ENCODE measurements around the gene OXER1.

The OXER1 gene

GRCh38 chr2:42748840-42749239 lies 15.1 kb downstream of the OXER1 start:
- Histone ChIP-seq H3K9me3 (ENCODE audit: control insufficient read depth, low read length) (no peaks in the 10 kb centered on the region), H3K4me3 (ENCODE audit: low read depth, low read length) (no peak overlapping the region), H3K4me2 (ENCODE audit: low read length) (no peak overlapping the region), H3K27ac (no peak overlapping the region), H3K36me3 (ENCODE audit: control insufficient read depth, insufficient read depth, low read length) (no peaks in the 10 kb centered on the region), H3K79me2 (no peaks in the 10 kb centered on the region), H3K9ac (no peak overlapping the region), H3K4me1 (no peaks in the 10 kb centered on the region), H3K27me3 (ENCODE audit: control insufficient read depth, insufficient read depth, low read length) (no peaks in the 10 kb centered on the region), H2AFZ (no peak overlapping the region)
- TF ChIP-seq CTCF (IDR thresholded peaks at IDR 0.05): no peak

- Histone ChIP-seq H3K36me3 (ENCODE audit: control insufficient read depth, insufficient read depth, low read length) (no peaks in the 10 kb centered on the region), H3K27me3 (ENCODE audit: control insufficient read depth, insufficient read depth, low read length) (no peaks in the 10 kb centered on the region), H2AFZ (no peak overlapping the region), H3K27ac (no peak overlapping the region), H3K4me1 (no peaks in the 10 kb centered on the region), H3K4me3 (ENCODE audit: low read depth, low read length) (no peak overlapping the region), H3K79me2 (no peaks in the 10 kb centered on the region), H3K9ac (no peak overlapping the region), H3K9me3 (ENCODE audit: control insufficient read depth, low read length) (no peaks in the 10 kb centered on the region), H3K4me2 (ENCODE audit: low read length) (no peak overlapping the region)
- TF ChIP-seq CTCF (IDR thresholded peaks at IDR 0.05): no peak
These were observed 16.5 kb downstream of the OXER1 start for GRCh38 chr2:42747422-42747821.

GRCh38 chr2:42744545-42745082 lies 19.3 kb downstream of the OXER1 start:
- no peaks in the 10 kb centered on the region for H3K9me3 ChIP-seq (ENCODE audit: control insufficient read depth, low read length)
- no peak overlapping the region for H3K27ac ChIP-seq
- H3K27me3 ChIP-seq (ENCODE audit: control insufficient read depth, insufficient read depth, low read length): no peaks in the 10 kb centered on the region
- H3K36me3 ChIP-seq (ENCODE audit: control insufficient read depth, insufficient read depth, low read length): no peaks in the 10 kb centered on the region
- TF ChIP-seq CTCF (IDR thresholded peaks at IDR 0.05): no peak
- no peak overlapping the region for H2AFZ ChIP-seq
- H3K4me3 ChIP-seq (ENCODE audit: low read depth, low read length): no peak overlapping the region
- no peaks in the 10 kb centered on the region for H3K4me1 ChIP-seq
- no peaks in the 10 kb centered on the region for H3K79me2 ChIP-seq
- no peak overlapping the region for H3K9ac ChIP-seq
- H3K4me2 ChIP-seq (ENCODE audit: low read length): no peak overlapping the region

GRCh38 chr2:42743659-42743990 lies 20.3 kb downstream of the OXER1 start:
- no peak overlapping the region for H3K9ac ChIP-seq
- TF ChIP-seq CTCF (IDR thresholded peaks at IDR 0.05): no peak
- H2AFZ ChIP-seq: no peak overlapping the region
- no peak overlapping the region for H3K4me2 ChIP-seq (ENCODE audit: low read length)
- no peaks in the 10 kb centered on the region for H3K9me3 ChIP-seq (ENCODE audit: control insufficient read depth, low read length)
- H3K79me2 ChIP-seq: no peaks in the 10 kb centered on the region
- no peaks in the 10 kb centered on the region for H3K4me1 ChIP-seq
- no peaks in the 10 kb centered on the region for H3K27me3 ChIP-seq (ENCODE audit: control insufficient read depth, insufficient read depth, low read length)
- no peak overlapping the region for H3K4me3 ChIP-seq (ENCODE audit: low read depth, low read length)
- H3K27ac ChIP-seq: no peak overlapping the region
- H3K36me3 ChIP-seq (ENCODE audit: control insufficient read depth, insufficient read depth, low read length): no peaks in the 10 kb centered on the region
